K562 (cell line): ENCODE measurements around the gene UBE2S. TPM values are rescaled to one million over a fixed set of nuclear protein-coding genes. Genes with fewer than 3 reads are reported as not detected.

Experiments used
- ATAC-seq: fragments of 200-7000 bp; cut with Tn5 transposase; 3 replicates; pipeline ENCODE4 v1.9.1; 2020; ENCODE audit warnings: moderate library complexity
- BruUV-seq: library from RNA; stranded (reverse); fragments of 400-500 nt; replicated peaks from 2 replicates; lab custom pipeline; 2021; lab: Mats Ljungman, UMichigan
- CTCF ChIA-PET: fragments of 300-600 bp; formaldehyde crosslinking; extraction: SDS; loops from one replicate; lab custom pipeline; 2021; ENCODE audit warnings: low intra/inter-chr PET ratio; lab: Yijun Ruan, JAX
- POLR2A ChIA-PET: fragments of 300-600, 350-650 bp; sonication (Branson Sonifier 250); formaldehyde crosslinking; extraction: SDS; loops from one replicate; lab custom pipeline; 2021; ENCODE audit warnings: antibody characterized with exemption, inconsistent platforms; lab: Yijun Ruan, JAX
- DNase-seq, 4 experiments: peaks; one replicate each; pipeline versions ENCODE4 v3.0.0 to v3.0.0-alpha.2; 2011 to 2018; ENCODE audit warnings: low spot score in 3 of 4, mixed read lengths in 3 of 4; ENCODE audit errors: extremely low read depth in 1 of 4
- FAIRE-seq: peaks from 2 replicates; lab custom pipeline; 2011; peaks lifted over from hg19 to GRCh38; lab: Jason Lieb, UNC
- H2AFZ ChIP-seq: 2 replicates; pipeline ENCODE4 v1.6.0; 2011; ENCODE audit warnings: low read depth, low read length, control low read depth, inconsistent platforms
- H3K27ac ChIP-seq: fragments of 200-600 bp; 3 replicates; pipeline ENCODE4 v1.8.0; 2011; ENCODE audit warnings: low read depth, mild to moderate bottlenecking, control low read depth, inconsistent platforms, low read length, moderate library complexity, mixed read lengths; ENCODE audit errors: extremely low read depth
- H3K27me3 ChIP-seq, 2 experiments: fragments of 300-600 bp in 1 of 2; 2 replicates in 1 of 2; 3 replicates in 1 of 2; pipeline versions ENCODE4 v1.6.0 to v1.8.0; 2011; ENCODE audit warnings: inconsistent platforms in 2 of 2, low read length in 2 of 2, mild to moderate bottlenecking in 1 of 2, mixed read lengths in 1 of 2, moderate library complexity in 1 of 2; ENCODE audit not compliant: control insufficient read depth in 2 of 2, insufficient read depth in 2 of 2
- H3K36me3 ChIP-seq: fragments of 300-600 bp; 3 replicates; pipeline ENCODE4 v1.8.0; 2011; ENCODE audit warnings: mild to moderate bottlenecking, low read length, inconsistent platforms; ENCODE audit not compliant: control insufficient read depth, insufficient read depth
- H3K4me1 ChIP-seq, 2 experiments: fragments of 200-600 bp in 1 of 2; replicated peaks in 1 of 2; 2 replicates in 1 of 2; 3 replicates in 1 of 2; pipeline versions ENCODE4 v1.5.1 to v1.8.0; 2011; ENCODE audit warnings: inconsistent platforms in 2 of 2, low read length in 2 of 2, mild to moderate bottlenecking in 1 of 2, mixed read lengths in 1 of 2, moderate library complexity in 1 of 2; ENCODE audit not compliant: control insufficient read depth in 2 of 2, insufficient read depth in 2 of 2
- H3K4me2 ChIP-seq: 2 replicates; pipeline ENCODE4 v1.6.1; 2011; ENCODE audit warnings: low read length, control low read depth, inconsistent platforms, mixed read lengths; ENCODE audit not compliant: insufficient read depth
- H3K4me3 ChIP-seq: fragments of 200-600 bp; sonication (generic), shearing (Covaris generic); 2 replicates; pipeline ENCODE4 v1.5.1; 2016; ENCODE audit warnings: control low read depth, inconsistent platforms
- H3K79me2 ChIP-seq: fragments of 200-600 bp; 3 replicates; pipeline ENCODE4 v1.8.0; 2011; ENCODE audit warnings: low read length, inconsistent platforms; ENCODE audit not compliant: control insufficient read depth, insufficient read depth
- H3K9ac ChIP-seq, 2 experiments: 2 replicates each; pipeline versions ENCODE4 v1.6.0 to v1.6.1; 2011; ENCODE audit warnings: low read depth in 2 of 2, low read length in 2 of 2, control low read depth in 1 of 2, inconsistent platforms in 1 of 2, mild to moderate bottlenecking in 1 of 2, mixed read lengths in 1 of 2; ENCODE audit not compliant: insufficient read depth in 1 of 2
- H3K9me1 ChIP-seq: one replicate; pipeline ENCODE4 v1.6.0; 2011; ENCODE audit warnings: inconsistent platforms, mild to moderate bottlenecking, low read length, moderate library complexity; ENCODE audit not compliant: control insufficient read depth, insufficient read depth
- H3K9me3 ChIP-seq: replicated peaks from 2 replicates; pipeline ENCODE4 v1.5.1; 2011; ENCODE audit warnings: low read depth, low read length, inconsistent platforms; ENCODE audit not compliant: control insufficient read depth, insufficient read depth
- H4K20me1 ChIP-seq: replicated peaks from 2 replicates; pipeline ENCODE4 v1.6.1; 2011; ENCODE audit warnings: low read length, inconsistent platforms, mixed read lengths; ENCODE audit not compliant: control insufficient read depth, insufficient read depth
- CBFA2T3 ChIP-seq: fragments of 450-650 bp; IDR thresholded peaks from 2 replicates; pipeline ENCODE4 v1.6.1; 2017
- HOXB6 ChIP-seq: fragments of 250-450 bp; sonication (Bioruptor Pico); IDR thresholded peaks from 2 replicates; pipeline ENCODE4 v1.5.1; 2022; ENCODE audit warnings: mild to moderate bottlenecking, borderline replicate concordance
- MITF ChIP-seq: IDR thresholded peaks from 2 replicates; pipeline ENCODE4 v1.6.1; 2014; ENCODE audit warnings: antibody characterized with exemption
- NFIC ChIP-seq: fragments of 450-650 bp; IDR thresholded peaks from 2 replicates; pipeline ENCODE4 v1.6.1; 2017; ENCODE audit warnings: mild to moderate bottlenecking, inconsistent platforms
- POLR2AphosphoS5 ChIP-seq: IDR thresholded peaks from 2 replicates; pipeline ENCODE4 v1.6.1; 2011; ENCODE audit warnings: mild to moderate bottlenecking, low read depth, low read length, moderate library complexity; ENCODE audit not compliant: control insufficient read depth, insufficient read depth
- RBFOX2 ChIP-seq: fragments of 200-400 bp; formaldehyde crosslinking; IDR thresholded peaks from 2 replicates; pipeline ENCODE4 v1.6.1; 2017; ENCODE audit warnings: low read depth, mild to moderate bottlenecking, low read length, moderate library complexity
- RBM22 ChIP-seq: fragments of 200-400 bp; formaldehyde crosslinking; IDR thresholded peaks from 2 replicates; pipeline ENCODE4 v1.6.1; 2018; ENCODE audit warnings: low read length, low read depth; ENCODE audit not compliant: poor library complexity, severe bottlenecking
- ZNF121 ChIP-seq: sonication (generic); formaldehyde crosslinking; conservative IDR thresholded peaks from 2 replicates; pipeline ENCODE4 v1.8.0; 2022; ENCODE audit warnings: missing genetic modification reagents
- ZNF263 ChIP-seq: sonication (generic); formaldehyde crosslinking; IDR thresholded peaks from 2 replicates; pipeline ENCODE4 v1.8.0; 2022; ENCODE audit warnings: mild to moderate bottlenecking, missing genetic modification reagents, borderline replicate concordance
- WGBS: fragments of 100-300 bp; shearing (Covaris generic); methylation state at CpG from one replicate; pipeline ENCODE4 v1.1.6; 2016; ENCODE audit warnings: low coverage, mixed read lengths; ENCODE audit not compliant: insufficient coverage; ENCODE audit errors: missing lambda C conversion rate; 5-methylcytosine and 5-hydroxymethylcytosine counted together
- in situ Hi-C: fragments of 300-500 bp; cut with MboI; formaldehyde crosslinking; loops from 4 replicates; pipeline ENCODE4 v1.15.0; 2018; ENCODE audit warnings: inconsistent platforms, mixed read lengths
- intact Hi-C: fragments of 100-400 bp; cut with micrococcal nuclease; formaldehyde crosslinking; loops from 2 replicates; pipeline ENCODE4 v1.14.2; 2022
- polyA plus RNA-seq, 8 experiments: library from polyadenylated mRNA; depleted of rRNA in 4 of 8; stranded (reverse) in 5 of 8; unstranded in 3 of 8; fragments of >200 nt; fragmentation: Nextera tagmentation in 2 of 8; fragmentation: Illumina TruSeq in 1 of 8; extraction: Ambion mirVana in 2 of 8; extraction: Trizol in 1 of 8; gene quantifications; 2 replicates each; pipeline versions ENCODE4 v1.2.1 to v1.2.3, GENCODE V29; 2011 to 2014; ENCODE audit warnings: inconsistent platforms in 1 of 8, missing spikeins in 1 of 8
- total RNA-seq, 7 experiments: library from RNA; depleted of rRNA in 6 of 7; stranded (reverse); fragments of >200 nt in 6 of 7; fragmentation: Illumina TruSeq in 2 of 7; extraction: Trizol in 2 of 7; gene quantifications; 2 replicates each; pipeline versions ENCODE4 v1.2.1 to v1.2.3, GENCODE V29; 2011 to 2021; ENCODE audit warnings: low replicate concordance in 1 of 7

The UBE2S gene
- total and polyA plus RNA-seq, 9 of the 15 experiments (the other 6 are each of a cell fraction or from before 2014, with no cell fraction given): 1.5 to 1,305 (median 157) TPM

- CTCF ChIA-PET: no interaction called here
- no peak overlapping the region for H3K4me3 ChIP-seq
- H3K36me3 ChIP-seq: peaks cover 61% of the 10 kb centered on the region
- FAIRE-seq: no peak
- intact Hi-C loops: no loop called here
- POLR2A ChIA-PET: interaction anchor here (0.6 to 6.6 kb wide), 6 partner anchors 14 to 246 kb away, joined by 3 to 195 read pairs (median 4); partner anchors contain the start of genes RPL28 and TMEM238
- in situ Hi-C loops: no loop called here
- DNase-seq: no peak
- H3K4me1 ChIP-seq: peaks cover 12 to 39% of the 10 kb centered on the region in 2 experiments; a peak in 4 of 5 replicates
- no peak overlapping the region for H3K27ac ChIP-seq
- no peak overlapping the region for H2AFZ ChIP-seq
- BruUV-seq: no TSS peak
- no peaks in the 10 kb centered on the region for H3K9me3 ChIP-seq
- H4K20me1 ChIP-seq: peaks cover 44% of the 10 kb centered on the region
- ATAC-seq: no peak
- peak overlapping the region in 1 of 2 experiments; percentile 81; a peak in 2 of 4 replicates for H3K9ac ChIP-seq
- peaks cover 6% of the 10 kb centered on the region for H3K9me1 ChIP-seq
- WGBS: 92% methylated on average over 2 of the region's 2 CpGs
- H3K4me2 ChIP-seq: no peak overlapping the region
- TF ChIP-seq CBFA2T3 (no peak), HOXB6 (no peak), ZNF263 (CRISPR knock-in tag) (no peak), RBM22 (peak; percentile 61), ZNF121 (CRISPR knock-in tag) (peak; percentile 23; the same call in 1 of the 2 replicates), NFIC (no peak), RBFOX2 (peak; percentile 65), POLR2AphosphoS5 (peak; percentile 1; the same call in 1 of the 2 replicates), MITF (no peak)
- H3K27me3 ChIP-seq: no peaks in the 10 kb centered on the region
- peaks cover 47% of the 10 kb centered on the region for H3K79me2 ChIP-seq
Observed at GRCh38 chr19:55402509-55402908, 5.1 kb downstream of the UBE2S start.
